Measurements from ENCODE around the gene HACD2. TPM values are rescaled to one million over a fixed set of nuclear protein-coding genes. Genes with fewer than 3 reads are reported as not detected.

HACD2 gene
- total and polyA plus RNA-seq, 3 donors from 2014 or later: 34.8 to 79.7 (median 55.9) TPM

DNA sequence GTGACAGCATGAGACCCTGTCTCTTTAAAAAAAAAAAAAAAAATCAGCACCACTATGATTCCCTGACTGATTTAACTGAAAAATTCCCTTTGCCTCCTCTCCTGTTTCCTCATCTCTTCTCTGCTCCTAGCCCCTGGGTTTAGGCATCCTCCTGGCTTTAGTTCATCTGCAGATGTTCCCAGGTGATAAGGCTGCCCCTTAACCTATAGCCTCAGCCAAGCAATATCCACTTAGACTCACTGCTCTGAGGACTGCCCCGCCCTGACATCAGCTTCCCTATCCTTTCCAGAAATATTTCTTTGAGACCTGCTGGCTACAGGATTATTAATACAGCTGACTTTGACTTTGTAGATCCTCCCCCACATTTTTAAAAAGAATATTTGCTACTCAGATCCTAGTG lies 39.4 kb upstream of the HACD2 start:
- 96 to 100% methylated on average over 1 of the region's 1 CpG for WGBS, 2 donors
- H3K4me3 ChIP-seq: no peak overlapping the region
- DNase-seq: no peak
- H3K27ac ChIP-seq: no peak overlapping the region
- H3K27me3 ChIP-seq: no peaks in the 10 kb centered on the region
- intact Hi-C loops (cut with DNase I; ENCODE audit: low total_unique reads): no loop called here
- no peaks in the 10 kb centered on the region for H3K36me3 ChIP-seq (ENCODE audit: low read depth, missing control alignments)
- TF ChIP-seq, protein P1, sequence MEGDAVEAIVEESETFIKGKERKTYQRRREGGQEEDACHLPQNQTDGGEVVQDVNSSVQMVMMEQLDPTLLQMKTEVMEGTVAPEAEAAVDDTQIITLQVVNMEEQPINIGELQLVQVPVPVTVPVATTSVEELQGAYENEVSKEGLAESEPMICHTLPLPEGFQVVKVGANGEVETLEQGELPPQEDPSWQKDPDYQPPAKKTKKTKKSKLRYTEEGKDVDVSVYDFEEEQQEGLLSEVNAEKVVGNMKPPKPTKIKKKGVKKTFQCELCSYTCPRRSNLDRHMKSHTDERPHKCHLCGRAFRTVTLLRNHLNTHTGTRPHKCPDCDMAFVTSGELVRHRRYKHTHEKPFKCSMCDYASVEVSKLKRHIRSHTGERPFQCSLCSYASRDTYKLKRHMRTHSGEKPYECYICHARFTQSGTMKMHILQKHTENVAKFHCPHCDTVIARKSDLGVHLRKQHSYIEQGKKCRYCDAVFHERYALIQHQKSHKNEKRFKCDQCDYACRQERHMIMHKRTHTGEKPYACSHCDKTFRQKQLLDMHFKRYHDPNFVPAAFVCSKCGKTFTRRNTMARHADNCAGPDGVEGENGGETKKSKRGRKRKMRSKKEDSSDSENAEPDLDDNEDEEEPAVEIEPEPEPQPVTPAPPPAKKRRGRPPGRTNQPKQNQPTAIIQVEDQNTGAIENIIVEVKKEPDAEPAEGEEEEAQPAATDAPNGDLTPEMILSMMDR (IDR thresholded peaks at IDR 0.05): no peak
- TF ChIP-seq POLR2A (IDR thresholded peaks at IDR 0.05): no peak
- H3K9me3 ChIP-seq: no peaks in the 10 kb centered on the region
- peaks cover 18% of the 10 kb centered on the region for H3K4me1 ChIP-seq

DNA sequence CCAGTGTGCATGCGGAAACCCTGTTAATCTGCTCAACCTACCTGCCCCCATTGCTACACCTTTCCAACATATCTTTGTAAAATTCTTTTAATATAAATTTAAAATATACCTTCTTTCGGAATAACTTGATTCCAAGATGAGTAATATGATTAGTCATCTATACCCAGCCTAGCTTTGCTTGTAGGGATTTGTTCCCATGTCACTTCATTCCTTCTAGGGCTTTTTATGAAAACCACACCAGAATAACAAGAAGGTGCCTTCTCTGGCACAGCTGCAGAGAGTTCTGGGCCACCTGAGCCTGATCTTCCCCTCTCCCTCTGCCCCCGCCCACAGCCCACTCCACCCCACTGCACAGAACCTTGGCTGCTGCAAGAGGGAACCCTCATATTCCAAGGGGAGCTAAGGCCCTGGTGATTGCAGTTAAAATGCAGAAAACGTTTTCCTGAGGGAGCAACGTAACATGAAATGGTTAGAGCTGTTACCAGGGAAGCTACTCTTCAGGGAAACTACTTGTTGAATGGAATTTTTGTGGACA lies 38.6 kb upstream of the HACD2 start:
- intact Hi-C loops (cut with DNase I; ENCODE audit: low total_unique reads): no loop called here
- DNase-seq: no peak
- no peaks in the 10 kb centered on the region for H3K9me3 ChIP-seq
- TF ChIP-seq, protein P1 (IDR thresholded peaks at IDR 0.05): no peak
- TF ChIP-seq POLR2A (IDR thresholded peaks at IDR 0.05): no peak
- WGBS, 2 donors: 90 to 92% methylated on average over 5 of the region's 5 CpGs
- peaks cover 26% of the 10 kb centered on the region for H3K4me1 ChIP-seq
- no peak overlapping the region for H3K4me3 ChIP-seq
- H3K27ac ChIP-seq: no peak overlapping the region
- H3K27me3 ChIP-seq: no peaks in the 10 kb centered on the region
- H3K36me3 ChIP-seq (ENCODE audit: low read depth, missing control alignments): no peaks in the 10 kb centered on the region

DNA sequence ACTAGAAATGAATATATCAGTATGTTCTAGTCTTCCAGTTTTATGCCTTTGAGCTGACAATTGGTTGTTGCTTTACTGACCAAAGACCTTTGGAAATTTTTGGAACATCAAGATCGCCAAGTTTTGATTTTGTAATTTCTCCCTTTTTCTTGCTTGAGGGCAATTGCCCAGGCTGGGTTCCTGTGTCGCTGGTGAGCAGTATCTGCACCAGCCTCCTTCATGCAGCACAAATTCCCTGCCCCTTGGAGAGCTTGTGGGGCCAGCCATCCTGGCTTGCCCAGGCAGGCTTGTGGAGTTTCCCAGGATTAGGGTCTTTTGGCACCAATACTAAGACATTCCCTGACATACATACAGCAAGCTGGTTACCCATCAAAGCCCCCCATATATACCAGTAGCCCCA lies 37.9 kb upstream of the HACD2 start:
- TF ChIP-seq POLR2A (IDR thresholded peaks at IDR 0.05): no peak
- TF ChIP-seq, protein P1 (IDR thresholded peaks at IDR 0.05): no peak
- H3K4me3 ChIP-seq: no peak overlapping the region
- peaks cover 32% of the 10 kb centered on the region for H3K4me1 ChIP-seq
- WGBS, 2 donors: 87 to 94% methylated on average over 2 of the region's 2 CpGs
- H3K9me3 ChIP-seq: no peaks in the 10 kb centered on the region
- H3K27me3 ChIP-seq: no peaks in the 10 kb centered on the region
- no peak overlapping the region for H3K27ac ChIP-seq
- no peak for DNase-seq
- intact Hi-C loops (cut with DNase I; ENCODE audit: low total_unique reads): no loop called here
- no peaks in the 10 kb centered on the region for H3K36me3 ChIP-seq (ENCODE audit: low read depth, missing control alignments)

DNA sequence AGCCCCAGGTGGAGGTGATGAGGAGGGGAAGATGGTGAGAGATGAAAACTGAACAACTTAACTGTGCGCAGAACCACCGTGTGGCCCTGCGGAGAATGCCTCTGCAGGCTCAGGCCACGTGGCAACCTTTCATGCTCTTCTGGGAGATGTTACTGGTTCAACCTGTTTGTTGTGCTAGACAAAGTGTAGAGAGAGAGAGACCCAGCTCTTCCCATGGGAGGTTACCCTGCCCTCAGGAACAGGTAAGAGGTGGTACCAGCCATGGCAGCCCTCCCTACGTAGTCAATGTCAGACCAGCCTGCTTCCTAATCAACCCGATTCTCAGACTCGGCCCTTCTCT lies 37.0 kb upstream of the HACD2 start:
- no peak for DNase-seq
- Histone ChIP-seq H3K9me3 (no peaks in the 10 kb centered on the region), H3K4me1 (peaks cover 42% of the 10 kb centered on the region), H3K4me3 (no peak overlapping the region), H3K27ac (peak overlapping the region; percentile 68 to 87), H3K27me3 (no peaks in the 10 kb centered on the region), H3K36me3 (ENCODE audit: low read depth, missing control alignments) (no peaks in the 10 kb centered on the region)
- 95 to 97% methylated on average over 7 of the region's 7 CpGs for WGBS, 2 donors
- intact Hi-C loops (cut with DNase I; ENCODE audit: low total_unique reads): no loop called here
- TF ChIP-seq, protein P1 (IDR thresholded peaks at IDR 0.05): no peak
- no peak for TF ChIP-seq POLR2A (IDR thresholded peaks at IDR 0.05)

DNA sequence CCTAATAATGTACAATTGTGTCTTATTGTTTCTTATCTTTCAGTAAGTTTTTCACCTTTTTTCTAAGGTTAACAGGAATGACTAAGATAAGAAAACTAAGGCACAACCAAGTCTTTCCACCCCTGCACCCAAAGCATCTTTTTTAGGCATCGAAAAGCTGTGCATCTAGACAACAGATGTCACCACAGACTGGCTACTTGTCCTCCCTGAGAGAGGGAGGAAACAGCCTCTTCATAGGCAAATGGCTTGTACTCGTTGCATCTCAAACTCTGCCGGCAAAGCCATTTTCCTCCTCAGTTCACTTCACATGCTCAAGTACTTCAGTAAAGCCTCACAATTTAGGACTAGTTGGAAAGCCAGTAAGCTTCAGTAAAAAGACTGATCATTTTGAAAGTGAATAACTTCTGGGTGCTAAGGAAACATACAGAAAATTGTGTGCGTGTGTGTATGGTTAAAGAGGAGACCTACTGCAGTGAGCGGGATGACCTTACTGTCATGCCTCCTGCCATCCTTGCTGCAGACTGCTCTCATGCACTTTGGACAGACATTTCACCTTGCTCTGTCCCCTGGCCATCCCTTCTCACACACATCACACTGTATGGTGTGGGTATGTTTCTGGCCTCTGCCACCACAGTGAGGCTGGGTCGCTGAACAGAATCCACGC lies 36.5 kb upstream of the HACD2 start:
- TF ChIP-seq, protein P1 (IDR thresholded peaks at IDR 0.05): no peak
- no peak for TF ChIP-seq POLR2A (IDR thresholded peaks at IDR 0.05)
- no peaks in the 10 kb centered on the region for H3K36me3 ChIP-seq (ENCODE audit: low read depth, missing control alignments)
- no peak for DNase-seq
- H3K27ac ChIP-seq: peak overlapping the region; percentile 84 to 87
- H3K4me3 ChIP-seq: no peak overlapping the region
- intact Hi-C loops (cut with DNase I; ENCODE audit: low total_unique reads): no loop called here
- peaks cover 46% of the 10 kb centered on the region for H3K4me1 ChIP-seq
- H3K27me3 ChIP-seq: no peaks in the 10 kb centered on the region
- H3K9me3 ChIP-seq: no peaks in the 10 kb centered on the region
- 64 to 71% methylated on average over 7 of the region's 7 CpGs for WGBS, 2 donors

All from testis (tissue), 3 donors.